Measurements from ENCODE around the gene RPS6KC1. TPM values are rescaled to one million over a fixed set of nuclear protein-coding genes. Genes with fewer than 3 reads are reported as not detected.
A peak's percentile ranks its signal among the peaks of the same experiment; 100 is the strongest.
"Not testable (repeated sequence)": the region's sequence is repeated elsewhere in the genome, so short reads cannot be mapped to it uniquely, and the experiment has no call there.

RPS6KC1 gene
- 10 to 100 TPM; 10.8 to 14.6 (median 11.6) TPM for total RNA-seq
- 4.3 TPM for polyA plus RNA-seq
- long read RNA-seq, donor 1, full-length matches to known transcripts: 14 of 32 reads
- long read RNA-seq, donor 1, partial matches to known transcripts: 3 of 32 reads
- long read RNA-seq, donor 1, other reads (novel, unspliced or antisense): 15 of 32 reads
- long read RNA-seq, donor 2, full-length matches to known transcripts: 5 of 11 reads
- long read RNA-seq, donor 2, partial matches to known transcripts: 0 of 11 reads
- long read RNA-seq, donor 2, other reads (novel, unspliced or antisense): 6 of 11 reads
- long read RNA-seq, donor 3, full-length matches to known transcripts: 24 of 57 reads
- long read RNA-seq, donor 3, partial matches to known transcripts: 10 of 57 reads
- long read RNA-seq, donor 3, other reads (novel, unspliced or antisense): 23 of 57 reads
- long read RNA-seq, donor 4, full-length matches to known transcripts: 8 of 19 reads
- long read RNA-seq, donor 4, partial matches to known transcripts: 2 of 19 reads
- long read RNA-seq, donor 4, other reads (novel, unspliced or antisense): 9 of 19 reads

GRCh38 chr1:213051127-213051880 lies at the start of gene RPS6KC1:
RPS6KC1 (plus strand) TSS chr1:213051241; CDS start chr1:213051405, 164 bp downstream.
- ATAC-seq: peak; percentile 99 to 100
- H3K9me3 ChIP-seq (ENCODE audit: control insufficient read depth, low read length): no peaks in the 10 kb centered on the region
- H3K27ac ChIP-seq (ENCODE audit: low read length): peak within 1 kb of the TSS; percentile 73
- H3K4me3 ChIP-seq (ENCODE audit: low read length): peak within 1 kb of the TSS; percentile 93
- WGBS: under 1% methylated on average over 42 of the region's 42 CpGs
- H3K27me3 ChIP-seq (ENCODE audit: control insufficient read depth, insufficient read depth): no peaks in the 10 kb centered on the region
- no peaks in the 10 kb centered on the region for H3K4me1 ChIP-seq (ENCODE audit: control insufficient read depth, insufficient read depth, low read length)
- peak; percentile 86 to 94 (median 93) for DNase-seq
- intact Hi-C loops (cut with DNase I): no loop called here

GRCh38 chr1:213003256-213003655 lies 47.8 kb upstream of the RPS6KC1 start:
- Histone ChIP-seq H3K4me1 (ENCODE audit: control insufficient read depth, insufficient read depth, low read length) (no peaks in the 10 kb centered on the region), H3K4me3 (ENCODE audit: low read length) (no peak overlapping the region), H3K27me3 (ENCODE audit: control insufficient read depth, insufficient read depth) (no peaks in the 10 kb centered on the region), H3K9me3 (ENCODE audit: control insufficient read depth, low read length) (no peaks in the 10 kb centered on the region), H3K27ac (ENCODE audit: low read length) (no peak overlapping the region)
- no peak for DNase-seq
- ATAC-seq: no peak
- WGBS: 93% methylated on average over 3 of the region's 3 CpGs
- intact Hi-C loops (cut with DNase I): no loop called here

- H3K4me3 ChIP-seq (ENCODE audit: low read length): no peak overlapping the region
- ATAC-seq: no peak
- no peaks in the 10 kb centered on the region for H3K4me1 ChIP-seq (ENCODE audit: control insufficient read depth, insufficient read depth, low read length)
- intact Hi-C loops (cut with DNase I): no loop called here
- no peaks in the 10 kb centered on the region for H3K9me3 ChIP-seq (ENCODE audit: control insufficient read depth, low read length)
- H3K27me3 ChIP-seq (ENCODE audit: control insufficient read depth, insufficient read depth): no peaks in the 10 kb centered on the region
- 89% methylated on average over 2 of the region's 2 CpGs for WGBS
- H3K27ac ChIP-seq (ENCODE audit: low read length): no peak overlapping the region
- DNase-seq: no peak
These were observed 42.5 kb upstream of the RPS6KC1 start for GRCh38 chr1:213008564-213008963.

GRCh38 chr1:213014642-213015041 lies 36.4 kb upstream of the RPS6KC1 start:
- DNase-seq: no peak
- 13% methylated on average over 7 of the region's 7 CpGs for whole genome bisulfite sequencing
- Histone ChIP-seq H3K9me3 (ENCODE audit: control insufficient read depth, low read length) (no peaks in the 10 kb centered on the region), H3K4me3 (ENCODE audit: low read length) (peak overlapping the region; percentile 80), H3K27ac (ENCODE audit: low read length) (no peak overlapping the region), H3K27me3 (ENCODE audit: control insufficient read depth, insufficient read depth) (no peaks in the 10 kb centered on the region), H3K4me1 (ENCODE audit: control insufficient read depth, insufficient read depth, low read length) (no peaks in the 10 kb centered on the region)
- no peak for ATAC-seq
- intact Hi-C loops (cut with DNase I): no loop called here

- under 1% methylated on average over 66 of the region's 66 CpGs for WGBS
- Histone ChIP-seq H3K4me1 (ENCODE audit: control insufficient read depth, insufficient read depth, low read length) (no peaks in the 10 kb centered on the region), H3K4me3 (ENCODE audit: low read length) (peak within 1 kb of the TSS; percentile 80), H3K27me3 (ENCODE audit: control insufficient read depth, insufficient read depth) (no peaks in the 10 kb centered on the region), H3K27ac (ENCODE audit: low read length) (peak within 1 kb of the TSS; percentile 80), H3K9me3 (ENCODE audit: control insufficient read depth, low read length) (no peaks in the 10 kb centered on the region)
- DNase-seq: peak; percentile 97 to 99 (median 98)
- ATAC-seq: peak; percentile 99
- intact Hi-C loops (cut with DNase I): no loop called here
These were observed 35.7 kb upstream of the RPS6KC1 start, which contains the start of gene ANGEL2 for GRCh38 chr1:213015099-213016050. ANGEL2 (minus strand) TSS chr1:213015867; CDS start chr1:213015671, 196 bp downstream.

GRCh38 chr1:213017447-213018273 lies 33.4 kb upstream of the RPS6KC1 start:
- no peaks in the 10 kb centered on the region for H3K4me1 ChIP-seq (ENCODE audit: control insufficient read depth, insufficient read depth, low read length)
- no peaks in the 10 kb centered on the region for H3K27me3 ChIP-seq (ENCODE audit: control insufficient read depth, insufficient read depth)
- H3K9me3 ChIP-seq (ENCODE audit: control insufficient read depth, low read length): no peaks in the 10 kb centered on the region
- no peak overlapping the region for H3K27ac ChIP-seq (ENCODE audit: low read length)
- ATAC-seq (no peak), DNase-seq (no peak)
- intact Hi-C loops (cut with DNase I): no loop called here
- no peak overlapping the region for H3K4me3 ChIP-seq (ENCODE audit: low read length)
- 94% methylated on average over 9 of the region's 9 CpGs for WGBS

GRCh38 chr1:213019450-213019849 lies 31.6 kb upstream of the RPS6KC1 start:
- intact Hi-C loops (cut with DNase I): no loop called here
- Histone ChIP-seq H3K27me3 (ENCODE audit: control insufficient read depth, insufficient read depth) (no peaks in the 10 kb centered on the region), H3K9me3 (ENCODE audit: control insufficient read depth, low read length) (no peaks in the 10 kb centered on the region), H3K27ac (ENCODE audit: low read length) (no peak overlapping the region), H3K4me1 (ENCODE audit: control insufficient read depth, insufficient read depth, low read length) (no peaks in the 10 kb centered on the region), H3K4me3 (ENCODE audit: low read length) (no peak overlapping the region)
- 89% methylated on average over 4 of the region's 4 CpGs for WGBS
- no peak for DNase-seq
- ATAC-seq: no peak

GRCh38 chr1:213020016-213020415 lies 31.0 kb upstream of the RPS6KC1 start:
- no peak for DNase-seq
- whole genome bisulfite sequencing: 97% methylated on average over 3 of the region's 3 CpGs
- intact Hi-C loops (cut with DNase I): no loop called here

GRCh38 chr1:213027024-213027423 lies 24.0 kb upstream of the RPS6KC1 start:
- ATAC-seq; H3K4me1 ChIP-seq (ENCODE audit: control insufficient read depth, insufficient read depth, low read length); H3K27me3 ChIP-seq (ENCODE audit: control insufficient read depth, insufficient read depth); DNase-seq; H3K9me3 ChIP-seq (ENCODE audit: control insufficient read depth, low read length); H3K27ac ChIP-seq (ENCODE audit: low read length); intact Hi-C loops (cut with DNase I); H3K4me3 ChIP-seq (ENCODE audit: low read length): not testable (repeated sequence)
- WGBS: 82% methylated on average over 3 of the region's 3 CpGs

More at GRCh38 chr1:213020016-213020415, 31.0 kb upstream of the RPS6KC1 start:
- no peaks in the 10 kb centered on the region for H3K4me1 ChIP-seq (ENCODE audit: control insufficient read depth, insufficient read depth, low read length)
- H3K9me3 ChIP-seq (ENCODE audit: control insufficient read depth, low read length): no peaks in the 10 kb centered on the region
- no peak for ATAC-seq
- H3K4me3 ChIP-seq (ENCODE audit: low read length): no peak overlapping the region
- H3K27me3 ChIP-seq (ENCODE audit: control insufficient read depth, insufficient read depth): no peaks in the 10 kb centered on the region
- H3K27ac ChIP-seq (ENCODE audit: low read length): no peak overlapping the region

- Histone ChIP-seq H3K27me3 (ENCODE audit: control insufficient read depth, insufficient read depth) (no peaks in the 10 kb centered on the region), H3K27ac (ENCODE audit: low read length) (no peak overlapping the region), H3K4me3 (ENCODE audit: low read length) (no peak overlapping the region), H3K9me3 (ENCODE audit: control insufficient read depth, low read length) (no peaks in the 10 kb centered on the region), H3K4me1 (ENCODE audit: control insufficient read depth, insufficient read depth, low read length) (no peaks in the 10 kb centered on the region)
- intact Hi-C loops (cut with DNase I): no loop called here
- DNase-seq: no peak
- no peak for ATAC-seq
These were observed 18.4 kb upstream of the RPS6KC1 start for GRCh38 chr1:213032651-213033050.
